Keratinocyte (primary cell): ENCODE measurements around the gene PTPRF. TPM values are rescaled to one million over a fixed set of nuclear protein-coding genes. Genes with fewer than 3 reads are reported as not detected.

Experiments used
- DNase-seq: peaks from one replicate; pipeline ENCODE4 v3.0.0-alpha.2; 2011; ENCODE audit warnings: low read depth, missing footprints, low spot score
- FAIRE-seq: peaks from 2 replicates; lab custom pipeline; 2011; peaks lifted over from hg19 to GRCh38; lab: Jason Lieb, UNC
- H2AFZ ChIP-seq: 2 replicates; pipeline ENCODE4 v1.6.0; 2012; ENCODE audit warnings: low read length, control low read depth, inconsistent platforms; ENCODE audit not compliant: control insufficient read depth
- H3K27ac ChIP-seq: 2 replicates; pipeline ENCODE4 v1.5.1; 2011; ENCODE audit warnings: low read length; ENCODE audit not compliant: control insufficient read depth, insufficient read depth
- H3K27me3 ChIP-seq: 3 replicates; pipeline ENCODE4 v1.6.0; 2011; ENCODE audit warnings: low read length; ENCODE audit not compliant: control insufficient read depth, insufficient read depth; ENCODE audit errors: extremely low read depth
- H3K36me3 ChIP-seq, 2 experiments: 2 replicates in 1 of 2; 3 replicates in 1 of 2; pipeline ENCODE4 v1.5.1; 2011; ENCODE audit warnings: low read length in 2 of 2, mild to moderate bottlenecking in 1 of 2; ENCODE audit not compliant: control insufficient read depth in 2 of 2, insufficient read depth in 2 of 2; ENCODE audit errors: extremely low read depth in 1 of 2
- H3K4me1 ChIP-seq: 3 replicates; pipeline ENCODE4 v1.5.1; 2011; ENCODE audit warnings: low read length; ENCODE audit not compliant: control insufficient read depth, insufficient read depth; ENCODE audit errors: extremely low read depth
- H3K4me2 ChIP-seq: 3 replicates; pipeline ENCODE4 v1.6.0; 2011; ENCODE audit warnings: low read depth, low read length; ENCODE audit not compliant: control insufficient read depth, insufficient read depth; ENCODE audit errors: extremely low read depth
- H3K4me3 ChIP-seq, 3 experiments: fragments of 200-600 bp in 1 of 3; sonication (generic) in 1 of 3; 2 replicates in 2 of 3; 3 replicates in 1 of 3; pipeline ENCODE4 v1.5.1; 2011 to 2016; ENCODE audit warnings: low read length in 3 of 3, mild to moderate bottlenecking in 3 of 3, control low read depth in 2 of 3, inconsistent platforms in 1 of 3, low read depth in 1 of 3, mixed read lengths in 1 of 3, mixed run types in 1 of 3, moderate library complexity in 1 of 3; ENCODE audit not compliant: control insufficient read depth in 2 of 3, insufficient read depth in 2 of 3; ENCODE audit errors: extremely low read depth in 1 of 3
- H3K79me2 ChIP-seq: 2 replicates; pipeline ENCODE4 v1.6.0; 2012; ENCODE audit warnings: low read length; ENCODE audit not compliant: control insufficient read depth, insufficient read depth
- H3K9ac ChIP-seq: 3 replicates; pipeline ENCODE4 v1.6.0; 2011; ENCODE audit warnings: low read length; ENCODE audit not compliant: control insufficient read depth, insufficient read depth; ENCODE audit errors: extremely low read depth
- H3K9me1 ChIP-seq: 3 replicates; pipeline ENCODE4 v1.6.0; 2011; ENCODE audit warnings: low read length; ENCODE audit not compliant: control insufficient read depth, insufficient read depth; ENCODE audit errors: extremely low read depth
- H3K9me3 ChIP-seq: 2 replicates; pipeline ENCODE4 v1.5.1; 2012; ENCODE audit warnings: low read depth, low read length; ENCODE audit not compliant: control insufficient read depth
- H4K20me1 ChIP-seq: 3 replicates; pipeline ENCODE4 v1.6.0; 2011; ENCODE audit warnings: low read length; ENCODE audit not compliant: control insufficient read depth, insufficient read depth; ENCODE audit errors: extremely low read depth
- CTCF ChIP-seq, 3 experiments: IDR thresholded peaks in 1 of 3; conservative IDR thresholded peaks in 1 of 3; optimal IDR thresholded peaks in 1 of 3; 2 replicates in 2 of 3; 3 replicates in 1 of 3; pipeline versions ENCODE3 to v1.5.1; 2011; ENCODE audit warnings: low read length in 3 of 3, mild to moderate bottlenecking in 3 of 3, moderate library complexity in 2 of 3, control low read depth in 1 of 3, inconsistent platforms in 1 of 3; ENCODE audit not compliant: insufficient read depth in 2 of 3; ENCODE audit errors: extremely low read depth in 1 of 3
- EZH2 ChIP-seq: IDR thresholded peaks from one replicate; pipeline ENCODE4 v1.6.1; 2012; ENCODE audit warnings: inconsistent platforms, mild to moderate bottlenecking, low read length, moderate library complexity
- dilution Hi-C: fragments of 300-500 bp; cut with MboI; formaldehyde crosslinking; loops from one replicate; pipeline ENCODE4 v1.7.0; 2020; ENCODE audit warnings: low sequenced_read_pairs; ENCODE audit not compliant: extremely low pct_ligation_motif_present
- polyA plus RNA-seq, 5 experiments: library from polyadenylated mRNA; depleted of rRNA in 3 of 5; stranded (reverse) in 3 of 5; stranded (forward) in 1 of 5; unstranded in 1 of 5; fragments of >200 nt; gene quantifications; 1 replicate in 1 of 5; 2 replicates in 3 of 5; 3 replicates in 1 of 5; pipeline versions ENCODE4 v1.2.1 to v1.2.3, GENCODE V29; 2011 to 2012; ENCODE audit warnings: missing spikeins in 2 of 5, low read depth in 1 of 5, low replicate concordance in 1 of 5

The PTPRF gene
- polyA plus RNA-seq, 1 donor (not counting 4 experiments of a cell fraction or from before 2014, with no cell fraction given), result 161 TPM

GRCh38 chr1:43531906-43532584 is 1.4 kb downstream of the PTPRF start:
- no peak for TF ChIP-seq EZH2
- TF ChIP-seq CTCF (optimal IDR thresholded peaks at IDR 0.05 in 1 of 3, IDR thresholded peaks at IDR 0.05 in 1 of 3, conservative IDR thresholded peaks at IDR 0.05 in 1 of 3; ENCODE audit: extremely low read depth in 1 of 3, insufficient read depth in 2 of 3, low read length in 3 of 3), result no peak
- H2AFZ ChIP-seq, result no peak overlapping the region
- peaks cover 60% of the 10 kb centered on the region for H3K4me1 ChIP-seq
- H3K79me2 ChIP-seq, result peaks cover 59% of the 10 kb centered on the region
- peak overlapping the region; percentile 81 to 88 (median 87) for H3K4me3 ChIP-seq
- dilution Hi-C loops, result no loop called here
- peak overlapping the region; percentile 85 for H3K9ac ChIP-seq
- DNase-seq (no peak), FAIRE-seq (peak; percentile 74)
- H3K9me3 ChIP-seq, result no peaks in the 10 kb centered on the region
- H4K20me1 ChIP-seq, result peaks cover 28% of the 10 kb centered on the region
- H3K4me2 ChIP-seq, result peak overlapping the region; percentile 92
- H3K36me3 ChIP-seq, result peaks cover 3 to 9% of the 10 kb centered on the region in 2 experiments
- peaks cover 4% of the 10 kb centered on the region for H3K9me1 ChIP-seq
- peak overlapping the region; percentile 69 for H3K27ac ChIP-seq
- no peaks in the 10 kb centered on the region for H3K27me3 ChIP-seq

GRCh38 chr1:43532716-43533115 is 2.0 kb downstream of the PTPRF start:
- no peaks in the 10 kb centered on the region for H3K9me3 ChIP-seq
- H3K9me1 ChIP-seq, result peaks cover 4% of the 10 kb centered on the region
- H3K27me3 ChIP-seq, result no peaks in the 10 kb centered on the region
- peak overlapping the region; percentile 85 for H3K9ac ChIP-seq
- FAIRE-seq (no peak), DNase-seq (no peak)
- peaks cover 67% of the 10 kb centered on the region for H3K4me1 ChIP-seq
- peak overlapping the region; percentile 27 for H3K27ac ChIP-seq
- peaks cover 3 to 9% of the 10 kb centered on the region in 2 experiments for H3K36me3 ChIP-seq
- H3K4me3 ChIP-seq, result peak overlapping the region; percentile 81 to 88 (median 87)
- TF ChIP-seq CTCF (optimal IDR thresholded peaks at IDR 0.05 in 1 of 3, IDR thresholded peaks at IDR 0.05 in 1 of 3, conservative IDR thresholded peaks at IDR 0.05 in 1 of 3; ENCODE audit: extremely low read depth in 1 of 3, insufficient read depth in 2 of 3, low read length in 3 of 3), result no peak
- no peak for TF ChIP-seq EZH2
- dilution Hi-C loops, result no loop called here
- H2AFZ ChIP-seq, result no peak overlapping the region
- peaks cover 32% of the 10 kb centered on the region for H4K20me1 ChIP-seq
- H3K4me2 ChIP-seq, result peak overlapping the region; percentile 92
- peaks cover 62% of the 10 kb centered on the region for H3K79me2 ChIP-seq
